ENCODE measurements around the gene MPV17L2.

Gene MPV17L2

DNA sequence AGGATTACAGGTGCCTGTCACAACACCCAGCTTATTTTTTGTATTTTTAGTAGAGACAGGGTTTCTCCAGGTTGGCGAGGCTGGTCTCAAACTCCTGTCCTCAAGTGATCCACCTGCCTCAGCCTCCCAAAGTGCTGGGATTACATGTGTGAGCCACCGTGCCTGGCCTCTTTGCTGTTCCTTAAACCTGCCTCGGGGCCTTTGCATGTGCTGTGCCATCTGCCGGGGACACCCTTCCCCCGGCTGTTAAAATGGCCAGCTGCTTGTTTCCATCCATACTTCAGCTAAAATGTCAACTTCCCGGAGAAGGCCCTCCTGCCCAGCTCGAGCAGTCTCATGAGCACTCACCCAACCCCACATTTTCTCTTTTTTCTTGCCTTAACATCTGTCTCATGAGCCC lies 52.3 kb downstream of the MPV17L2 start:
- DNase-seq: no peak
